Measurements from ENCODE around the gene CELF1. TPM values are rescaled to one million over a fixed set of nuclear protein-coding genes. Genes with fewer than 3 reads are reported as not detected.

The CELF1 gene
- total and polyA plus RNA-seq, 12 donors: 28.1 to 128 (median 101) TPM

- H3K4me3 ChIP-seq: no peak overlapping the region
- H3K9me3 ChIP-seq (replicated peaks in 1 of 3): no peaks in the 10 kb centered on the region
- H3K36me3 ChIP-seq (replicated peaks in 1 of 2): no peaks in the 10 kb centered on the region
- WGBS, 4 donors: 25 to 45% (median 41%) methylated on average over 2 of the region's 2 CpGs
- intact Hi-C loops (cut with DNase I): no loop called here
- H3K27ac ChIP-seq: peak overlapping the region in 2 of 5 donors; percentile 24 to 57
- DNase-seq: no peak
- peaks cover 29 to 50% of the 10 kb centered on the region in 2 donors for H3K4me1 ChIP-seq (replicated peaks in 1 of 2)
- no peak for TF ChIP-seq CTCF (IDR thresholded peaks at IDR 0.05)
- no peak for TF ChIP-seq POLR2A (IDR thresholded peaks at IDR 0.05)
- no peaks in the 10 kb centered on the region for H3K27me3 ChIP-seq
Observed at GRCh38 chr11:47539681-47540039, 13.3 kb downstream of the CELF1 start.

DNA sequence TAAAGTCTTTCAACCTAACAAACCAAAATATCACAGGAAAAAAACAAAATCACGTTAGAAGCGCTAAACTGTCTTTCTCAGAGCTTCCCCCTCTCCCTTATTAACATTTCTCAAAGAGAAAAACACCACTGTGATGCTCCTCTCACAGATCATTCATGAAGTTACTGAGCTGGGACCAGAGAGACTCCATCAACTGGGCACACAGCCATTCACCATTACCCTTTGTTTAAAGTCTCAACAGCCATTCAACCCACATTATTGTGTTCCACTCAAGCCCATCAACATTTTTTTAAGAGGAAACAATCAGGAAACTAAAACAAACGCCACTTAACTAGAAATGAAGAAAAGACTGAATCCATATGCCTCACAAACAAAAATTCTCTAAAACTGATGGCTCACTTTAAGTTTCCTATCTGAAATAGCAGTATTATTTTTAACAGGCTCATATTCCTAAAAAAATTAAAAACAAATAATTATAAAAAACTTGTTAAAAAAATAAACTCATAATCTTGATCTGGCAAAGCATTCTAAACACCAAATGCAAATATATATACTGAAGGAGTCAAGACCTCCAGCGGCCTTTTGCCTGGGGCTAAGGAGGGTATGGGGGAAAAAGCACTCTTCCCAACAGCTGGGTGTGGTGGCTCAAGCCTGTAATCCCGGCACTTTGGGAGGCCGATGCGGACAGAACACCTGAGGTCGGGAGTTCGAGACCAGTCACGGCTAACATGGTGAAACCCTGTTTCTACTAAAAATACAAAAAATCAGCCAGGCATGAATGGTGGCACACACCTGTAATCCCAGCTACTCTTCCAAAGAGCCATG is 14.0 kb downstream of the CELF1 start:
- H3K4me3 ChIP-seq: no peak overlapping the region
- TF ChIP-seq POLR2A (IDR thresholded peaks at IDR 0.05) (no peak), CTCF (IDR thresholded peaks at IDR 0.05) (no peak)
- no peaks in the 10 kb centered on the region for H3K27me3 ChIP-seq
- peak overlapping the region in 2 of 5 donors; percentile 24 to 57 for H3K27ac ChIP-seq
- peaks cover 29 to 57% of the 10 kb centered on the region in 2 donors for H3K4me1 ChIP-seq (replicated peaks in 1 of 2)
- intact Hi-C loops (cut with DNase I): no loop called here
- peak in 1 of 7 donors; percentile 31 for DNase-seq
- no peaks in the 10 kb centered on the region for H3K9me3 ChIP-seq (replicated peaks in 1 of 3)
- H3K36me3 ChIP-seq (replicated peaks in 1 of 2): no peaks in the 10 kb centered on the region
- WGBS, 4 donors: 79 to 87% (median 81%) methylated on average over 10 of the region's 10 CpGs

- Histone ChIP-seq H3K4me1 (replicated peaks in 1 of 2) (peaks cover 42 to 78% of the 10 kb centered on the region in 2 donors), H3K36me3 (replicated peaks in 1 of 2) (no peaks in the 10 kb centered on the region), H3K9me3 (replicated peaks in 1 of 3) (no peaks in the 10 kb centered on the region), H3K27ac (no peak overlapping the region), H3K4me3 (no peak overlapping the region), H3K27me3 (no peaks in the 10 kb centered on the region)
- TF ChIP-seq POLR2A (IDR thresholded peaks at IDR 0.05): no peak
- no peak for TF ChIP-seq CTCF (IDR thresholded peaks at IDR 0.05)
- WGBS, 4 donors: 46 to 55% (median 54%) methylated on average over 3 of the region's 3 CpGs
- intact Hi-C loops (cut with DNase I): no loop called here
- DNase-seq: no peak
Observed at GRCh38 chr11:47536915-47537314, 16.0 kb downstream of the CELF1 start.

GRCh38 chr11:47534704-47535251 is 18.2 kb downstream of the CELF1 start:
- no peak for DNase-seq
- no peak for TF ChIP-seq POLR2A (IDR thresholded peaks at IDR 0.05)
- no peak for TF ChIP-seq CTCF (IDR thresholded peaks at IDR 0.05)
- WGBS, 4 donors: 80 to 89% (median 86%) methylated on average over 4 of the region's 4 CpGs
- Histone ChIP-seq H3K27ac (no peak overlapping the region), H3K27me3 (no peaks in the 10 kb centered on the region), H3K4me1 (replicated peaks in 1 of 2) (peaks cover 34 to 82% of the 10 kb centered on the region in 2 donors), H3K4me3 (no peak overlapping the region), H3K36me3 (replicated peaks in 1 of 2) (no peaks in the 10 kb centered on the region), H3K9me3 (replicated peaks in 1 of 3) (no peaks in the 10 kb centered on the region)
- intact Hi-C loops (cut with DNase I): no loop called here

Measured in adrenal gland (tissue), 12 donors.